Posterior cingulate gyrus (tissue), 11 donors: Measurements from ENCODE around the gene CPPED1.
A peak's percentile ranks its signal among the peaks of the same experiment; 100 is the strongest.
"Not testable (repeated sequence)": the region's sequence is repeated elsewhere in the genome, so short reads cannot be mapped to it uniquely, and the experiment has no call there.

ENCODE experiments used
- DNase-seq, 10 donors: peaks; one replicate each; pipeline versions ENCODE4 v3.0.0 to v3.0.0-alpha.2; 2020 to 2021; ENCODE audit warnings: mixed read lengths in 3 of 10
- intact Hi-C: fragments of 100-400 bp; cut with DNase I; formaldehyde crosslinking; loops from one replicate; pipeline ENCODE4 v1.15.1; 2023

The CPPED1 gene

DNA sequence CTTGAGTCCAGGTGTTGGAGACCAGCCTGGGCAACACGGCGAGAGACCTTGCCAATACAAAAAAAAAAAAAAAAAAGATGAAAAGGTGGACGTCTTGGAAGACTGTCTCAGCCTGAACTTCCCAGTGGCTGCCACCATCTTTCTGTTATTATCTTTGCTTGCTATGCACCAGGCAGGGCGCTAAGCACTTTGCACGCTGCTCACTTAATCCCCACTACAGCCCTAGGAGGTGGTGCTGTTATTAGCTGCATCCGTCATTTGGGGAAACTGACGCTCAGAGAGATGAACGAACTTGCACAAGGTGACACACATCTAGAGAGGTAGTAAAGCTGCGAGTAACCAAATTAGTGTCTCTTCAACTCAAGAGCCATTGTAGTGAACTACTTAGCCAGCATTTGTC lies 708 bp upstream of the CPPED1 start:
- peak in 1 of 10 donors; percentile 34 for DNase-seq
- intact Hi-C loops: no loop called here

DNA sequence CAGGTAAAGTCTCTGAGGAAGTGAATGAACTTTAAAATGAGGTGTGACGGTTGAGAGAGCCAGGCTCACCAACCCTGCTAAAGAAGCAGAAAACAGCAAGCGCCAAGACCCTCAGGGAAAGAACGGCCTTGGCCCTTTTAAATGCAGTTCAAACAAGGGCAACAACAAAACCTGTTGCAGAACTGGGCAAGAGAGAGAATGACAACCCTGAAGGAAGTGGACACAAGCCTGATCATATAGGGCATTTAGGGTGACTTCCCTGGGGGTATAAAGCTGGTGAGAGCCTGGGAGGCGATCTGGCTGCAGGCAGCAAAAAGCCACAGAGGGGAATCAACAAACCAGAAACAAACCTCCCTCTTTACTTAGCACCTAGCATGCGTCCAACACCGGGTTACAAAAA lies 1.0 kb downstream of the CPPED1 start:
- DNase-seq: peak in 1 of 10 donors; percentile 10
- intact Hi-C loops: no loop called here

DNA sequence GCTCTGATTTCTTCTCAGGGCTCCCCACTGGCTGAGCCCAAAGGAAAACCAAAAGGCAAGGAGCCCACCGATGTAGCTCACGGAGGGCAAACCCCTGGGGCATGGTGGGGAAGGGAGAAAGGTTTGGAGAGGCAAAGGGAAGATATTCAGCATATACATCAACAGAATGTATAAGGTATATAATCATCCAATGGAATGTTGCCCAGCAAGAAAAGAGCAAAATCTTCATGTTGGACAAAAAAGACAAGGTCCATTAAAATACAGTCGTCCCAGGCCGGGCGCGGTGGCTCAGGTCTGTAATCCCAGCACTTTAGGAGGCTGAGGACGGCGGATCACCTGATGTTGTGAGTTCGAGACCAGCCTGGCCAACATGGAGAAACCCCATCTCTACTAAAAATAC lies 1.6 kb downstream of the CPPED1 start:
- DNase-seq: peak in 1 of 10 donors; percentile 47
- intact Hi-C loops: no loop called here

DNA sequence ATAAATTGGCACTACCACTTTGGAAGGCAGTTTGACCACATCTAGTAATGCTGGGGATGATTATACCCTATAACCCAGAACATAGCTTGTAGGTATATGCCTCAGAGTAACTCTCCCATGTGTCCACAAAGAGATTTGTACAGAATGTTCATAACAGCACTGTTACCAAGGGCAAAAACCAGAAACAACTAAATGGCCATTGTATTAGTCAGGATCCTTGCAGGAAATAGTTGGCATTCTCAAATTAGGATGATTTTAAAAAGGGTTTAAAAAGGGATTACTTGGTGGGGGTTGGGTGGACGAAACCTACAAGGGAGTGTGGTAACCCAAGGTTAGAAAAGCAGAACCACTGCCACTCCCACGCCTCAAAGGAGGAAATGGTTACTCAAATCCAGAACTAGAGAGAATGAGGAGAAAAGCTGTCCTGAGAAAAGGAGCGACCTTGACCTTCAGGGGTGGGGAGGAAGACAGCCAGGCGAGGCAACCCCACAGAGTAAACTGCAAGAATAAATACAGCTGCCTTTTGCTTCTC lies 2.1 kb downstream of the CPPED1 start:
- DNase-seq: peak in 1 of 10 donors; percentile 33
- intact Hi-C loops: no loop called here

DNA sequence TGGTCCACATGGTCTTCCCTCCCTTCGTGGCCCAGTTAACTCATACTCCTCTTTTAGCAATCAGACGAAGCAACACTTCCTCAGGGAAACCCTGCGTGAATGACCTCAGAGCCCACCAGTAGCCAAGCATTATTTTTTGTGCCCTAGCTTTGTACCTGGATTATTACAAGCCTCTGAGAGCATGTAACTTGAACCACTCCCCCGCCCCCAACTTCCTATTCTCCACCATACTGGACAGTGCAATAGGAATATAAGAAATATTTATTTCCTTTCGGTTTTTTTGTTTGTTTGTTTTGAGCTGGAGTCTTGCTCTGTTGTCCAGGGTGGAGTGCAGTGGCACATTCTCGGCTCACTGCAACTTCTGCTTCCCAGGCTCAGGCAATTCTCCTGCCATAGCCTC lies 2.9 kb downstream of the CPPED1 start:
- peak in 1 of 10 donors; percentile 22 for DNase-seq
- intact Hi-C loops: no loop called here

DNA sequence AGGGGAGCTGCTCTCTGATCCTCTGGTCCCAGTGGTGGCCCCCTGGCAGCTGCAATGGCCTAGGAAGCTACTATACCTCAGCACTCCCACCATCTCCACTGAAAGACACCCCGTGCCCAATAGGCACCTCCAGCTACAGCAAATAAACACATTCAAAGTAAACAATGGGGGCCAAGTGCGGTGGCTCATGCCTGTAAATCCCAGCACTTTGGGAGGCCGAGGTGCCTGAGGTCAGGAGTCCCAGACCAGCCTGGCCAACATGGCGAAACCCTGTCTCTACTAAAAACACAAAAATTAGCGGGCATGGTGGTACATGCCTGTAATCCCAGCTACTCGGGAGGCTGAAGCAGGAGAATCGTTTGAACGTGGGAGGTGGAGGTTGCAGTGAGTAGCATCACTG lies 3.7 kb downstream of the CPPED1 start:
- intact Hi-C loops: not testable (repeated sequence)
- peak in 1 of 10 donors; percentile 57 for DNase-seq

DNA sequence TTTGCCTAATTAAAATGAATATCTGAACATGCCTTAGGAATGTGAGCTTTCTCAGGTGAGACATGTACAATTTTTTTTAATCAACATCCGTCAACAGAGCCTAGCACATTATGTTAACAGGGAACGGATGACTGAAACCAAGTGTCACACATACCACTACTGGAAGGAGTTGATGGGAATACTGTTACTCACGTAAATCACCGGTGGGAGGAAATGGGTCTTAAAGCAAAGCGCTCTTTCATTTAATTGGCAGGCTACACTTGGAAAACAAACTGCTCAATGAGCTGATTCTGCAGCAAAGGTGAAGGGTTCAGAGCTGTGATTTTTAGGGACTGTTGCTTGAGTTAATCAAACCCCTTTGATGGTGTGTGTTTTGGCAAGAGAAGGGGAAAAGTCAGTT lies 4.8 kb downstream of the CPPED1 start:
- no peak for DNase-seq
- intact Hi-C loops: no loop called here

DNA sequence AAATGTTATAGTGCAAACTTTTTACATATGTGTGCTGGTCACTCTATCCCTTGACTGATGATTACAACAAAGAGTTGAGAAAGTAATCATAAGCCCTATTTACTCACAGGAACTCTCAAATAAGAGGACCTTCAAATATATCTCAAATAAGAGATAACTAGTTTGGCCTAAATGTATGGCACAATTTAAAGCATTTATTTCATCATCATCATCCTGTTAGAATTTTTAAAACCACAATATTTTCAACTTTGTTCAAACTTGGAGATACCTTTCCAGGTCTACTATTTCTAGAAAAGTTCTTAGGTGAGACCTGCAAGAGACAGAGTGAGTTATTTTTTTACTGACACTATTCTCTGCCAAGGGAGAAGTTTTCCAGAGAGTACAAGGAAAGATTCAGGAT lies 5.5 kb downstream of the CPPED1 start:
- no peak for DNase-seq
- intact Hi-C loops: no loop called here

DNA sequence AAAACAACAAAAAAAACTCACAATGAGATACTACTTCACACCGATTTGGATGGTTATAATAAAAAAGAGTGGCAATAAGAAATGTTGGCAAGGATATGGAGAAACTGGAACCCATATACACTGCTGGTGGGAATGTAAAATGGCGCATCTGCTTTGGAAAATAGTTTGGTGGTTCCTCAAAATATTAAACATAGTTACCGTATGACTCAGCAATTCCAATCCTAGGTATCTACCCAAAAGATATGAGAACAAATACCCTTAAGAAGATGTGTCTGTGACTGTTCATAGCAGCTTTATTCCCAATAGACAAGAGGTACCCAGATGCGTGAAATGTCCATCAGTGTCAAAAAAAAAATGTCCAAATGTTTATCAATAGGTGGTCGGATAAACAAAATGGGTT lies 7.2 kb downstream of the CPPED1 start:
- no peak for DNase-seq
- intact Hi-C loops: no loop called here

DNA sequence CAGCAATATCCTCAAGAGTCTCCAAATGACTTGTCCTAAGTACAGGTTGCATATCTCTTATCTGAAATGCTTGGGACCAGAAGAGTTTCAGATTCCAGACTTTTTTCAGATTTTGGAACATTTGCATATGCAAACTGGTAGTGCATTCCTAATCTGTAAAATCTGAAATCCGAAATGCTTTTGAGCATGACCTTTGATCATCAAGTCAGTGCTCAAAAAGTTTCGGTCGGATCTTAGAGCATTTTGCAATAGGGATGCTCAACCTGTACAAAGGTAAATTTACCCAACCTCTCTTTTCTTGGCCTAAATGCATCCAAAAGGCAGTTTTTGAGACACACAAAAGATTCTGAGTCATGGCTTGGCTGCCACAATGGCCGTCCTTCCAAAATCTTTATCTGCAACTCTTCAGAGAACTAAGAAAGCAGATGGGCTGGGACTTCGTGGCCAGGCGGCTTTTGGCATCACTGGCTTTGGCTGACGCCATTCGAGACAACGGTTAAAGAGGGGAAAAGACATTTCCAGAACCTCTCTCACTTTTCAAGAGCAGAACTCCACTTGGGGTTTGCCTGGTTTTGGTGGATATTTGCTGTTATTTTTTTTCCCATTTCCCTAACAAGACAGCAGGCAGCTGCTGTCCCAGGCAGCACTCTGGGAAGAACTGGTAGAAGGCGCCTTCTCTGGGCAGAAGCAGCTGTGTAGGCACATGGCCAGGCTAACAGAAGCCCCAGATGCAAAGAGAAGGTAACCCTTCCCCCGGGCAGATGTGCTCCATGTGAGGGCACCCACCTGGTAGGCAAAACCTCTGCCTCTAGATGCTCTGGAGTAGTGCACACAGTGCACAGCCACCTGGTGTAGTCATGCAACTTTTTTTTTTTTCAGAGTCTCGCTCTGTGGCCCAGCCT lies 8.9 kb downstream of the CPPED1 start:
- DNase-seq: peak in 3 of 10 donors; percentile 42 to 83 (median 83)
- intact Hi-C loops: no loop called here

DNA sequence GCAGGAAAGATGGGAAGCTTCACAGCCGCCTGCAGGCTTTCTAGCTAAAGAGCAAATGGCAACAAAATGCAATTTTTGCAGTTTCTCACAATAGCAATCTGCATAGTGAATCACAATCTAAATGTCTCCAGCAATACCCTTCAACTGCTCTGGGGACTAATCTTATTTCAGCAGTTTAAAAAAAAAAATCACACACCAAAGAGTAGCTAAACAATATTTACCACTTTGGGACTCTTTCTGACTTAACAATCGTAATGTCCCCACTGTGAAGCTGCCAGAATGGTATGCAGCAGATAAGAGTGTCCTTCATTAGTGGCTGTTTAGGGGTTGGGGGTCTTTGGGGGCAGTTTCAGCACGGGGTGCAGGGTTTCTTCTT lies 9.8 kb downstream of the CPPED1 start:
- no peak for DNase-seq
- intact Hi-C loops: no loop called here

DNA sequence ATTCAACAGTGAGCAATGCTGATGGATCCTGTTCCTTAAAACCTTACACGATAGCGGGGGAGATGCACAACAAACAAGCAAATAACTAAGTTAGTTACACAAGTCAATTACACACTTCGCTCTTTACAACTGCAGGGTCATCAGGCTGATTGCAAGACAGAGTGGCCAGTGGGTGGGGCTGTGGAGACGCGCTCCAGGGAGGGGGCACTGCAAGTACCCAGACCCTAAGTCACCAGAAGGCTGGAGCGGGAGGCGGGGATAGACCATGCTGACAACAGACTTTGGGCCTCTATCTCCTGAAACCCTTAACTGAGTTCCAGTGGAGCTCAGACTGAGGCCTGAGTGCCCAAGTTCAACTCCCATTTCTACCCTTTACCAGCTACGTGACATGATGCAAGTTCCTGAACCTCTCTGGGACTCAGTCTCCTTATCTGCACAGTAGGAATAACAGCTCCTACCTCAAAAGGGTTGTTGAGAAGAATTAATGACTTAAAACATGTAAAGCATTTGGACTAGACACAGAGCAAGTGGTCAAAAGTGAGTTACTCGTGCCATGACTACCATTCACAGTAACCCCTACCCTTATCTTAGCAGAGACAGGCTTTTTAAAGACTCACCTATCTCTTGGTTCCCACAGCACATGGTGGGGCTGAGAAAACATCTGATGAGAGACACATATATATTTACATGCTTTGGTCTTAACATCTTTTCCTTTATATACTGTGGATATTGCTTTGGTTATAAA lies 10.4 kb downstream of the CPPED1 start:
- DNase-seq: no peak
- intact Hi-C loops: no loop called here

DNA sequence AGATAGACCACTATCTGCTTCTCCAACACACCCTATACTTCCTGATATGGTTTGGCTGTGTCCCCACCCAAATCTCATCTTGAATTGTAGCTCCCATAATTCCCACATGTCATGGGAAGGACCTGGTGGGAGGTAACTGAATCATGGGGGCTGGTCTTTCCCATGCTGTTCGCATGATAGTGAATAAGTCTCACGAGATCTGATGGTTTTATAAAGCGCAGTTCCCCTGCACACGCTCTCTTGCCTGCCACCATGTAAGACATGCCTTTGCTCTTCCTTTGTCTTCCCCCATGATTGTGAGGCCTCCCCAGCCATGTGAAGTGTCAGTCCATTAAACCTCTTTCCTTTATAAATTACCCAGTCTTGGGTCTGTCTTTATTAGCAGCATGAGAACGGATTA lies 11.2 kb downstream of the CPPED1 start:
- intact Hi-C loops, DNase-seq: not testable (repeated sequence)

DNA sequence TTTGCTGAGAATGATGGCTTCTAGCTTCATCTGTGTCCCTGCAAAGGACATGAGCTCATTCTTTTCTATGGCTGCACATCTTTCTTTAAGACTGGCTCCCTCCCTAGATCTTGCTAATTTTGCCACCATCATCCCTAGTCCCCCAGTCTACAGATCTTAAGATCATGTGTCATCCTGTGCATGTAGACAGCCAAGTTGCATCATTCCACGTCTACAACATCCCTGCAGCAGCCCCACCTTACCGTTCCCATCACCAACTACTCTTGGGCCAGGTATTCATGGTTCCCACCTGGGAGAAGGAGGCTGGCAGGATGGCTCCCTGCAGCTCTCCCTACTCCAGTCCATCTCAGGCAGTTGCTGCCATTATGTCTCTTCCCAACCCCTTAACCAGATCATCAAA lies 12.3 kb downstream of the CPPED1 start:
- intact Hi-C loops: no loop called here
- no peak for DNase-seq

DNA sequence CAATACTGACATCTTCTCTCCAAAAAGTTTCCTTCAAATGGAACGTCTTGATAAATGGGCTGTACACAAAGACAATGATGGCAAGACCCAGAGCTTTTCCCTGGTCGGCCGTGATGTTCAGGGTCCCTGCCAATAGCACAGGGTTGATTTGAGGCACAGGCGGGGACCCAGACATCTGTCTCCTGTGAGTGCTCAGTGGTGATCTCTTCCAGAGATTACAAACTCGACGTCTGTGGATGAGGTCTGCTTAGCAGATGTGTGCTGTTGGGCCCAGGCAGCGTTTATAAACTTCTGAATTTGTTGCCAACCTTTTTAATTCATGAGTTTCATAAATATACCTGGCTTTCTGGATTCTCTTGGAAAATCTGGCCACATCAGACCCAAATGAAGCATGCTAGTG lies 14.9 kb downstream of the CPPED1 start:
- intact Hi-C loops: no loop called here
- no peak for DNase-seq

DNA sequence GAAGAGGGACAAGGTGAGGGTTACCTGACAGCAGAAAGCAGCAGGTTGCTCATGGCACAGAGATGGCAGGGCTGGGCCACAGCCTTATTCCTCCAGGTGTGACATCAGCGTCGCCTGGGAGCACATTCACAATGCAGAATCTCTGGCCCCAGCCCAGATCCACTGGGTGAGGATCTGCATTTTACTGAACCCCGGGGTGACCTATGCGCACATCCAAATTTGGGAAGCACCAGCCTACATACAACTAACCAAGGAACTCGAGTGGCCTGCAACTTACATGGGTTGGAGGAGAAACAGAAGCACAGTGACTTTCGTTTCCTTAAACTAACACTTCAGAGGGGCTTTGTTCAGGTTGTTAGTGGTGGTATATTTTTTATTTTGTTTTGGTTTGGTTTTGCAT lies 17.6 kb downstream of the CPPED1 start:
- DNase-seq: no peak
- intact Hi-C loops: no loop called here

DNA sequence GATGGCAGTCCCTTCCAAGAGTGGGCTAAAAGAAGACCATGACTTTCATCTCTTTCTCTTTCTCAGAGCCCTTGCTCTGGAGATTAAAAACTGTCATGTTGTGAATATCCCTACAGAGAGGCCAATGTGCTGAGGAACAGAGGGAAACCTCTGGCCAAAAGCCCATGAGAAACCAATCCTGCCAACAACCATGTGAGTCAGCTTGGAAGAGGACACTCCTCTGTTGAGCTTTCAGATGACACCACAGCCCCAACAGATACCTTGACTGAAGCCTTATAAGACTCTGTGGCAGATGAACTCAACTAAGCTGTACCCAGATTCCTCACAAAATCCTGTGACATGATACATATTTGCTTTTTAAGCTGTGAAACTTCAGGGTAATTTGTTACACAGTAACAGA lies 19.6 kb downstream of the CPPED1 start:
- DNase-seq: no peak
- intact Hi-C loops: no loop called here

DNA sequence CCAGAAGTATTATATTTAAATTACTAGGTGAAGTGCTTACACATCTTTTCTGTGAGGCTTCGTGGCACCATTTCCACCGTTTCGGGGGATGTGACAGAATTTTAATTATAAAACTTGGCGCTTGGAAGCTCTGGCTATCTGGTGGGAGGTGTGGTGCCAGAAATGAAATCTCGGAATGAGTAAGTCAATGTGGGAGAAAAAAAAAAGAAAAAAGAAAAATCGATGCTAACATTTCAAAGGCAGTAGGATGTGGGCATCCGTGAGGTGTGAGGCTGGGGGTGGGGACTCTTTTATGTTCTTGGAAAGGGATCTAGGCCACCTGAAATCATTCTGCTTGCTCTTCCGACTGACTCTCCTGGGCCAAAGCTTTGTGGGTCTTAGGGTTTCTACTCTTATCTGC lies 21.9 kb downstream of the CPPED1 start:
- peak in 5 of 10 donors; percentile 23 to 85 (median 44) for DNase-seq
- intact Hi-C loops: no loop called here

DNA sequence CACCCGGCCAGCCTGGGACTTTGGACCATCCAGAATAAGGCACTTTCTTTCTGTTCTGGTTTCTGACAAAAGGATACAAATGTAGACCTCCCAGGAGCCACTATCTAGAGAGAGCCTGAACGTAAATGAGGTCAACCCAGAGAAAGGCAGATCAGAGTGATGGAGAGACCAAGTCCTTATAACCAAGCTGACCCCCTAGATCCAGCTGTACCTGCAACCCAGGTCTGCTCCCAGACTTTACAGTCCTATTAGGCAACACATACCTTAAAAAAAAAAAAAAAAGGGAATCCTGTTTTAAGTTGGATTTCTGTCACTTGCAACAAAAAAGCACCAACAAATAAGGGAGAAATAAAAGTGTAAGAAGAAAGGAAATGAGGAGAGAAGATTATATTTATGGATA lies 23.2 kb downstream of the CPPED1 start:
- intact Hi-C loops: no loop called here

DNA sequence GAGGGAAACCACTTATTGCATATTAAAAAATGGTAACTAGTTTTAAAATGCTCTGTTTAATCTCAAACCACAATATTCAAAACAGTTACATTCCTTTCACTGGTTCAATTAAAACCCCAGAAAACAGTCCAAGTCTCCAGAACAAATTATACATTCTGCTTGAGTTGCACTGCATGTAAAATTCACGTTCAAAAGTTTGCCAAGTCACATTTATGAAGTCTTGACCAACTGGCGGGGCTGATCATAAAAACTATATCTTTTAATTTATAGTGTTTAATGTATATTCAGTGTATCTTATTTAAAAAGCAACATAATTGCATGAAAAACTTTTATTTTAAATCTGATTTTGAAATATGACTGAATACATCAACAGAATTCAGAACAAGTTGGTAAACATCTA lies 25.0 kb downstream of the CPPED1 start:
- DNase-seq: no peak
- intact Hi-C loops: no loop called here

More for the DNA sequence above, 23.2 kb downstream of the CPPED1 start:
- no peak for DNase-seq

DNA sequence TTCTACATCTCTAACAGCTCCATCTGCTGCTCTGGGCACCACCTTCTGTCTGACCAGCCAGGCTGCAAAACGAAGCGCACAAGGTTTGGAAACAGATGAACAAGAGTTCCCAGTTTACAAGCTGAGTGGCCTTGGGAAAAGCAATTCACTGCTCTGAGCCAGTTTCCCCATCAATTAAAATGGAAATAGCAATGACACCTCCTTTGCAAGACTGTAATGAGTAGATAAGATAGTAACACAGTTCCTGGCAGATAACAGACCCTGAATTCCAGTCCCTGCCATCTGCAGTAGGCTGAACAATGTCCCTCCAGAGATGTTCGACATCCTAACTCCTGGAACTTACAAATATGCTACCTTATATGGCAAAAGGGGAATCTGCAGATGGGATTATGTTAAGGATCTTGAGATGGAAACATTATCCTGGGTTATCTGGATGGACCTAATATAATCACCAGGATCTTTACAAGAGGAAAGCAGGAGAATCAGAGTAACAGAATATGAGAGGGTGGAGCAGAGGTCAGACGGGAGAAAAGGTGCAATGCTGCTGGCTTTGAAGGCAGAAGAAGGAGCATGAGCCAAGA lies 27.9 kb downstream of the CPPED1 start:
- DNase-seq: no peak
- intact Hi-C loops: no loop called here
